ENCODE measurements around the gene ATXN7.

GRCh38 chr3:63947594-63947993, 83.9 kb downstream of the ATXN7 start:
- no peak for TF ChIP-seq POLR2A (IDR thresholded peaks at IDR 0.05)
- TF ChIP-seq, protein P1, sequence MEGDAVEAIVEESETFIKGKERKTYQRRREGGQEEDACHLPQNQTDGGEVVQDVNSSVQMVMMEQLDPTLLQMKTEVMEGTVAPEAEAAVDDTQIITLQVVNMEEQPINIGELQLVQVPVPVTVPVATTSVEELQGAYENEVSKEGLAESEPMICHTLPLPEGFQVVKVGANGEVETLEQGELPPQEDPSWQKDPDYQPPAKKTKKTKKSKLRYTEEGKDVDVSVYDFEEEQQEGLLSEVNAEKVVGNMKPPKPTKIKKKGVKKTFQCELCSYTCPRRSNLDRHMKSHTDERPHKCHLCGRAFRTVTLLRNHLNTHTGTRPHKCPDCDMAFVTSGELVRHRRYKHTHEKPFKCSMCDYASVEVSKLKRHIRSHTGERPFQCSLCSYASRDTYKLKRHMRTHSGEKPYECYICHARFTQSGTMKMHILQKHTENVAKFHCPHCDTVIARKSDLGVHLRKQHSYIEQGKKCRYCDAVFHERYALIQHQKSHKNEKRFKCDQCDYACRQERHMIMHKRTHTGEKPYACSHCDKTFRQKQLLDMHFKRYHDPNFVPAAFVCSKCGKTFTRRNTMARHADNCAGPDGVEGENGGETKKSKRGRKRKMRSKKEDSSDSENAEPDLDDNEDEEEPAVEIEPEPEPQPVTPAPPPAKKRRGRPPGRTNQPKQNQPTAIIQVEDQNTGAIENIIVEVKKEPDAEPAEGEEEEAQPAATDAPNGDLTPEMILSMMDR (IDR thresholded peaks at IDR 0.05): no peak
- no peak for TF ChIP-seq POLR2AphosphoS5 (IDR thresholded peaks at IDR 0.05)

Measured in stomach (tissue), 4 donors.